AG09319 (cell line): ENCODE measurements around the gene KIAA0232.

Experiments
- DNase-seq: peaks from one replicate; pipeline ENCODE4 v3.0.0-alpha.2; 2010; ENCODE audit warnings: low read depth; ENCODE audit errors: extremely low read depth
- TF ChIP-seq, protein P1 (sequence below): IDR thresholded peaks from 2 replicates; pipeline ENCODE4 v1.5.1; 2011; ENCODE audit warnings: low read depth, mild to moderate bottlenecking, inconsistent platforms, low read length, moderate library complexity

Gene KIAA0232

GRCh38 chr4:6812766-6813165 is 30.2 kb downstream of the KIAA0232 start:
- no peak for DNase-seq
- TF ChIP-seq, protein P1, sequence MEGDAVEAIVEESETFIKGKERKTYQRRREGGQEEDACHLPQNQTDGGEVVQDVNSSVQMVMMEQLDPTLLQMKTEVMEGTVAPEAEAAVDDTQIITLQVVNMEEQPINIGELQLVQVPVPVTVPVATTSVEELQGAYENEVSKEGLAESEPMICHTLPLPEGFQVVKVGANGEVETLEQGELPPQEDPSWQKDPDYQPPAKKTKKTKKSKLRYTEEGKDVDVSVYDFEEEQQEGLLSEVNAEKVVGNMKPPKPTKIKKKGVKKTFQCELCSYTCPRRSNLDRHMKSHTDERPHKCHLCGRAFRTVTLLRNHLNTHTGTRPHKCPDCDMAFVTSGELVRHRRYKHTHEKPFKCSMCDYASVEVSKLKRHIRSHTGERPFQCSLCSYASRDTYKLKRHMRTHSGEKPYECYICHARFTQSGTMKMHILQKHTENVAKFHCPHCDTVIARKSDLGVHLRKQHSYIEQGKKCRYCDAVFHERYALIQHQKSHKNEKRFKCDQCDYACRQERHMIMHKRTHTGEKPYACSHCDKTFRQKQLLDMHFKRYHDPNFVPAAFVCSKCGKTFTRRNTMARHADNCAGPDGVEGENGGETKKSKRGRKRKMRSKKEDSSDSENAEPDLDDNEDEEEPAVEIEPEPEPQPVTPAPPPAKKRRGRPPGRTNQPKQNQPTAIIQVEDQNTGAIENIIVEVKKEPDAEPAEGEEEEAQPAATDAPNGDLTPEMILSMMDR, result no peak

DNA sequence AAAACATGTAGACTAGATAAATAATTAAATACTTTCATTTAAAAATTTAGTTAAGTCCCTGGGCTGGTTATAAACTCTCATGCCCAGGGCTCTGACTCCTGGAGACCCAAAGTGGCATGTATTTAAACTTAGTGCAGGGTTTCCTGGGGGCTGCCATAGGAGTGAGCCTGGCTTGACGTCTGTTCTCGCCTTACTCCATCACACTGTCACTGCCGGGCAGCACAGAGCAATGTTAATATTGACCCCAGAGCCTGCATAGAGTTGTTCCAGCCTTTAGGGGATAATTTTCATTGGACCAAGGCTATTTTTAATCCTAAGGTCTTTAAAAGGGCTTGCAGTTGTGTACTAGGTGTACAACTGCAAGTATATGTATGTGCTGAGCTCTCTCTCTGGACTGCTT is 31.2 kb downstream of the KIAA0232 start:
- no peak for DNase-seq

DNA sequence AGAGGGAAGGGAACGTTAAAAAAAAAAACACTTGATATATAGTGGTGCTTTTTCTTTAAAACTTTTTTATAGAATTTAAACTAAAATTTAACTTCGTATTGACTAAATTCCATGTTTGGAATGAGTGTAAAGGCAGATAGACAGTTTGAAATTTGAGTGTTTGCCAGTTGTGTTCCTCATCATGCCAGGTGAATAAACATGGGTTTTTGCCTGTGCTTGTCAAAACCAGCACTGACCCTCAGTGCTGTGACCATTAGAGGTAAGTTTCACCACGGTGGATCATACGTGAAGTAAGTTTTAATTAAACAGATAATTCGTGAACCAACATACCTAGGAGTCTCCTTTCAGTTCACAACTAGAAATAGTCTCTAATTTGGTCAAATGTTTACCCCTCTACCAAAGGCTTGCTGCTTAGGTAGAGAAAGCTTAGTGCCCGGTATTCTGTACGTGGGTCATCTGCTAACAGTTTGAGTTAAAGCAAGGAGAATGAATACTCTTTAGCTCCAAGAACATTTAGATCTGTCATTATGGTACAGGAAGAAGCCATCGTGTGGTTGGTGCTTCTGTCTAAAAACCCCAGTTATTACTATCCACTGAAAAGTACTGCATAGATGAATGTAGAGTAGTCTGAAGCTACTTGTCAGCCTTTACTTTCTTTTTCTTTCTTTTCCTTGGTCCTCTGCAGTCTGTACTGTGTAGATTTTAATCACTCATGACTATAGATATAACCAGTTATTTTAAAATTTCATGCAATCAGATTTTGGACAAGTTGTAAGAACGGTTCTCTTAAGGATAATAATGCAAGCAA is 32.7 kb downstream of the KIAA0232 start:
- TF ChIP-seq, protein P1, result no peak
- DNase-seq, result no peak

More for the DNA sequence above, 31.2 kb downstream of the KIAA0232 start:
- TF ChIP-seq, protein P1, result no peak

DNA sequence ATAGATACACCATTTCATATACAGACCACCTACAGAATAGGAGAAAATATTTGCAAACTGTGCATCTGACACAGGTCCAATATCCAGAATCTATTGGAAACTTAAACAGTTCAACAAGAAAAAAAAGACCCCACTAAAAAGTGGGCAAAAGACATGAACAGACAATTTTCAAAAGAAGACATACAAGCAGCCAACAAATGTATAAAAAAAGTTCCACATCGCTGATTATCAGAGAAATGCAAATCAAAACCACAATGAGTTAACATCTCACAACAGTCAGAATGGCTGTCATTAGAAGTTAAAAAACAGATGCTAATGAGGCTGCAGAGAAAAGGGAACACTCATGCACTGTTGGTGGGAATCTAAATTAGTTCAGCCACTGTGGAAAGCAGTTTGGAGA is 36.8 kb downstream of the KIAA0232 start:
- no peak for DNase-seq
- TF ChIP-seq, protein P1, result no peak

- no peak for DNase-seq
- TF ChIP-seq, protein P1, result no peak
Measured at GRCh38 chr4:6820695-6821094, 38.2 kb downstream of the KIAA0232 start.

DNA sequence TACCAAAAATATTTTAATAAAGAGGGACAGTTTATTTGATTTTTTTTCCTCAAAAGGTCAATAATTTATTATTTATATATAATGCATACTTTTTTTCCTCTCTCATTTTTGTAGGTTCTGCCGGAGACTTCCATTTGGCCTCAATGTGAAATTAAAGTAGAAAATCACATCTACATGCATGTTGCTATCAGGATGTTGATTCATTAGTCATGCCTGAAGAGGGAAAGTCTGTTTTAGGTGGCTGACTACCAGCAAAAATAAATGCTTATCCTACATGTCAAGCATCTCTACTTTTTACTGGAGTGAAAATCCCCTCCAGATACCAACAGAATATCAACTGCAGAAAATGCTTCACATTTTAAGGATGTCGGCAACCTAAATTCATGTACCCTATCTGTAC is 41.5 kb downstream of the KIAA0232 start:
- TF ChIP-seq, protein P1, result no peak
- no peak for DNase-seq

DNA sequence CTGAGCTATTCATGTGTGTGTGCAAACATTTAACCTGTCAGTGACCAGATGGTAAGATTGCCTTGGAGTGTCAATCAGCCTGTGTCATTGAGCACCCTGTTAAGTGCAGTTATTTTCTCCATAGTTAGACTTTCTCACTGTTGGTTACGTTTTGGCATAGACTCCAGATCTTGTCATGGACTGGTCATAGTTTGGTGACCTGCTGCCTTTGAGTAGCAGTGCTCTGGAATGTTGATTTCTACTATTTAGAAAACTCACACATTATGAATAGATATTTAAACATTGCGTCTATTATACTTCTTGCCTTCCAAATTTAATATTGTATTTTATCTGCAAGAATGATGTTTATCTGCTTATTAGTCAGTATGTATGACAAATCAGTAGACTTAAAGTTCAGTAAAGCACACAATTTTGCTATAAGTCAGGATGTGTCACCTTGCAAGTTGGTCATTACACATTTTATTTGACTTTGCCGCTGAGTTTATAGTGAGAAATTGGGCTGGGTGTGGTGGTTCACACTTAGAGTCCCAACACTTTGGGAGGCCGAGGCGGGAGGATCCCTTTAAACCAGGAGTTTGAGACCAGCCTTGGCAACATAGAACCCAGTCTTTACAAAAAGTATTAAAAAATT is 42.4 kb downstream of the KIAA0232 start:
- TF ChIP-seq, protein P1, result no peak
- no peak for DNase-seq
